MCF 10A (cell line): Measurements from ENCODE around the gene SLC19A3. TPM values are rescaled to one million over a fixed set of nuclear protein-coding genes. Genes with fewer than 3 reads are reported as not detected.

Experiments used
- BruUV-seq: library from RNA; stranded (reverse); fragments of 400-500 nt; replicated peaks from 2 replicates; lab custom pipeline; 2021; lab: Mats Ljungman, UMichigan
- CTCF ChIA-PET: fragments of 300-600 bp; sonication (Branson Sonifier 250); formaldehyde crosslinking; extraction: SDS; loops from one replicate; lab custom pipeline; 2021; ENCODE audit warnings: antibody characterized with exemption, inconsistent platforms; lab: Yijun Ruan, JAX
- POLR2A ChIA-PET: fragments of 300-600, 350-650 bp; sonication (Branson Sonifier 250); formaldehyde crosslinking; extraction: SDS; loops from one replicate; lab custom pipeline; 2020; ENCODE audit warnings: antibody characterized with exemption, inconsistent platforms; lab: Yijun Ruan, JAX
- DNase-seq: peaks from one replicate; pipeline ENCODE4 v3.0.0-alpha.2; 2018; ENCODE audit not compliant: unreplicated experiment
- H3K27ac Mint-ChIP-seq: one replicate; pipeline ENCODE4 v1.8.0; 2022; ENCODE audit warnings: mild to moderate bottlenecking, low read depth, mixed read lengths; ENCODE audit not compliant: unreplicated experiment
- H3K27me3 Mint-ChIP-seq: one replicate; pipeline ENCODE4 v1.8.0; 2022; ENCODE audit warnings: mixed read lengths; ENCODE audit not compliant: insufficient read depth, unreplicated experiment
- H3K36me3 Mint-ChIP-seq: one replicate; pipeline ENCODE4 v1.8.0; 2022; ENCODE audit warnings: mild to moderate bottlenecking, moderate library complexity, mixed read lengths; ENCODE audit not compliant: insufficient read depth, unreplicated experiment
- H3K4me1 Mint-ChIP-seq: one replicate; pipeline ENCODE4 v1.8.0; 2022; ENCODE audit warnings: mixed read lengths; ENCODE audit not compliant: insufficient read depth, unreplicated experiment
- H3K4me3 Mint-ChIP-seq: one replicate; pipeline ENCODE4 v1.8.0; 2022; ENCODE audit warnings: mild to moderate bottlenecking, moderate library complexity, mixed read lengths; ENCODE audit not compliant: unreplicated experiment
- H3K9me3 Mint-ChIP-seq: one replicate; pipeline ENCODE4 v1.8.0; 2022; ENCODE audit warnings: mixed read lengths; ENCODE audit not compliant: unreplicated experiment
- intact Hi-C: fragments of 100-400 bp; cut with micrococcal nuclease; formaldehyde crosslinking; loops from 2 replicates; pipeline ENCODE4 v1.14.1; 2022
- total RNA-seq: library from RNA; stranded (reverse); gene quantifications from 2 replicates; pipeline ENCODE4 v1.2.3, GENCODE V29; 2022
- TF ChIP-seq, protein P1 (sequence below): fragments of 200-600 bp; IDR thresholded peaks from one replicate; pipeline ENCODE4 v1.8.0; 2022; ENCODE audit warnings: antibody characterized with exemption, mild to moderate bottlenecking; ENCODE audit not compliant: unreplicated experiment

Gene SLC19A3
- total RNA-seq, 1 experiment from 2014 or later = not detected

DNA sequence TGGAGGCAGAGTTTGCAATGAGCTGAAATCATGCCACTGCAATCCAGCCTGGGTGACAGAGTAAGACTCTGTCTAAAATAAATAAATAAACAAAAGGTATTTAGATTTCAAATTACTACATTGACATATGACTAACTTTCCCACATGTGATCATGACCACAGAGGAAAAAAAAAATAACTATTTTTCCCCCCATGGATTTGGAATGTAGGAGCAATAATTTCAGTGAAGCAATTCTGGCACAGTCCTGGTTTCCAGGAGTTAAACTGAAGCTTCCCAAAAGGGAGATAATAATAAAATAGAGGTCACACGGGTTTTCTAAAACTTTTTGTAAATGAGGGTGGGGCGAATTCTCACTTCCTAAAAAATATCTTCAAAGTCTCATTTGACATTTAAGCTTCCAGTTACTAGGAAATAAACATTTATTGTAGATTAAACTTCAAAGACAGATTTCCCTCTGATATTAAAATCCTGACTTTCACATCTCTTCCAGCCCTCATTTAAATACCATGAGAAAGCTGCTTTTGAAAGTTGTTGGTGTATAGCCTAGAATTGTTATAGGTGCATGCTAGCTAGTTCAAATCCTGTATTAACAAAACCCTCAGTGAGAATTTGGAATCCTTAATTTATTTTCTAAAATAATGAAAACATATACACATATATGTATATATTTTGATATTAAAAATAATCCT lies 20.7 kb downstream of the SLC19A3 start:
- TF ChIP-seq, protein P1, sequence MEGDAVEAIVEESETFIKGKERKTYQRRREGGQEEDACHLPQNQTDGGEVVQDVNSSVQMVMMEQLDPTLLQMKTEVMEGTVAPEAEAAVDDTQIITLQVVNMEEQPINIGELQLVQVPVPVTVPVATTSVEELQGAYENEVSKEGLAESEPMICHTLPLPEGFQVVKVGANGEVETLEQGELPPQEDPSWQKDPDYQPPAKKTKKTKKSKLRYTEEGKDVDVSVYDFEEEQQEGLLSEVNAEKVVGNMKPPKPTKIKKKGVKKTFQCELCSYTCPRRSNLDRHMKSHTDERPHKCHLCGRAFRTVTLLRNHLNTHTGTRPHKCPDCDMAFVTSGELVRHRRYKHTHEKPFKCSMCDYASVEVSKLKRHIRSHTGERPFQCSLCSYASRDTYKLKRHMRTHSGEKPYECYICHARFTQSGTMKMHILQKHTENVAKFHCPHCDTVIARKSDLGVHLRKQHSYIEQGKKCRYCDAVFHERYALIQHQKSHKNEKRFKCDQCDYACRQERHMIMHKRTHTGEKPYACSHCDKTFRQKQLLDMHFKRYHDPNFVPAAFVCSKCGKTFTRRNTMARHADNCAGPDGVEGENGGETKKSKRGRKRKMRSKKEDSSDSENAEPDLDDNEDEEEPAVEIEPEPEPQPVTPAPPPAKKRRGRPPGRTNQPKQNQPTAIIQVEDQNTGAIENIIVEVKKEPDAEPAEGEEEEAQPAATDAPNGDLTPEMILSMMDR = no peak
- ChIA-PET POLR2A (interaction anchor here (0.6 to 0.7 kb wide), 3 partner anchors 128 to 224 kb away, joined by 3 read pairs; no protein-coding TSS in a partner anchor), CTCF (interaction anchor here (2.2 to 2.3 kb wide), 2 partner anchors 17 to 39 kb away, joined by 7 to 8 read pairs; no protein-coding TSS in a partner anchor)
- Mint-ChIP-seq H3K4me3 (no peak overlapping the region), H3K9me3 (no peaks in the 10 kb centered on the region), H3K27me3 (peaks cover 18% of the 10 kb centered on the region), H3K36me3 (no peaks in the 10 kb centered on the region), H3K27ac (no peak overlapping the region), H3K4me1 (no peaks in the 10 kb centered on the region)
- intact Hi-C loops = no loop called here
- BruUV-seq = no TSS peak
- DNase-seq = peak; percentile 35

DNA sequence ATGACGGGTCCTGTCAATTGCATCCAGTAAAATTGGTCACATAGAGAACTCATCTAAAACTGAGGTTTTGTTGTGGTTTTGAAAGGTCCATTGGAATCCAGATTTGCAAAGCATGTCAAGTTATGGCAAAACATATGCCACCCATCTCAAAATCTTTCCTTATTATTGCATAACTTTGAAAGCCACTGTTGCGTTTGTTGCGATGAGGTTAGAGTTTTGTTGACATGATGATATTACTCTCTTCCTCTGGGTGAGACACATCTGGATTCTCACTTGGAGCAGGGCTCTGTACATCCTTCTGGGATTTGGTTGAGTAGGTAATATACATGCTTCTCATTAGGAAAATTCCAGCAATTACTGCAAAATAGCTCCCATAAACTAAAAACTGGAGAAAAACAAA lies 30.6 kb downstream of the SLC19A3 start:
- Mint-ChIP-seq H3K4me3 (no peak overlapping the region), H3K9me3 (no peaks in the 10 kb centered on the region), H3K27ac (no peak overlapping the region), H3K4me1 (no peaks in the 10 kb centered on the region), H3K27me3 (peaks cover 24% of the 10 kb centered on the region), H3K36me3 (no peaks in the 10 kb centered on the region)
- POLR2A ChIA-PET = no interaction called here
- intact Hi-C loops = no loop called here
- TF ChIP-seq, protein P1 = no peak
- CTCF ChIA-PET = interaction anchor here (1.6 kb wide), 1 partner anchor 29 kb away, joined by 5 read pairs; no protein-coding TSS in a partner anchor
- BruUV-seq = no TSS peak
- no peak for DNase-seq

DNA sequence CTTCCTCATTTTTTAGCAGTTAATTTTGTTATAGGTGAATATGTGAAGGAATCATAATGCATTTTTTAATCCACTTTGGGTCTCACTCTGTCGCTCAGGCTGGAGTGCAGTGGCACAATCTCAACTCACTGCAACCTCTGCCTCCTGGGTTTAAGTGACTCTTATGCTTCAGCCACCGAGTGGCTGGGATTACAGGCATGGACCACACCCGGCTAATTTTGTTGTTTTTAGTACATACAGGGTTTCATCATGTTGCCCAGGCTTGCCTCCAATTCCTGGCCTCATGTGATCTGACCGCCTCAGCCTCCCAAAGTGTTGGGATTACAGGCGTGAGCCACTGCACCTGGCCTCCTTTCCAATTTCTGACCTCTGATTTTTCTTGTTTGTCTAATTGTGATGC lies 33.6 kb downstream of the SLC19A3 start:
- H3K4me1 Mint-ChIP-seq = no peaks in the 10 kb centered on the region
- peaks cover 9% of the 10 kb centered on the region for H3K27me3 Mint-ChIP-seq
- H3K4me3 Mint-ChIP-seq = no peak overlapping the region
- TF ChIP-seq, protein P1 = no peak
- H3K27ac Mint-ChIP-seq = no peak overlapping the region
- ChIA-PET CTCF (interaction anchor here (0.6 kb wide), 1 partner anchor 209 kb away, joined by 4 read pairs; no protein-coding TSS in a partner anchor), POLR2A (interaction anchor here (0.9 kb wide), 2 partner anchors 9 to 84 kb away, joined by 3 read pairs; no protein-coding TSS in a partner anchor)
- no peaks in the 10 kb centered on the region for H3K9me3 Mint-ChIP-seq
- no peaks in the 10 kb centered on the region for H3K36me3 Mint-ChIP-seq
- BruUV-seq = no TSS peak
- intact Hi-C loops = no loop called here
- DNase-seq = peak; percentile 26

DNA sequence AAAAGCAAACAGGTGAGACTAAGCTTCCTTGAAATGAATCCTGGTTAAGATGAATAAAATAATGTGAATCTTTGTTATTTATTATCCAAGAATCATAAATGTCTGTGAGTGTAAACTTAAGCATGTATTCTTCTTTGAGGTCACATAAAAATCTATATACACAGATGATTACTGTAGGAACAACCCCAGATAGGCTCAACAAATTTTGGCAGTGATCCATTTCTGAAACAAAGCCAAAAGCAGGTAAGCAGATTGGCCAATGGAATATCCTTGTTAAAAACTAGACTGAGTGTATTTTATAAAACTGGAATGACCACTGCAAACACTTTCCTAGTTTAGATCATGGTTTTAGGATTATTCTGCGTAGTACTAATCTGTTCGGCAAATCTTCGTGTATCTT lies 39.9 kb downstream of the SLC19A3 start:
- TF ChIP-seq, protein P1 = no peak
- Mint-ChIP-seq H3K9me3 (no peaks in the 10 kb centered on the region), H3K4me3 (no peak overlapping the region), H3K4me1 (no peaks in the 10 kb centered on the region), H3K27ac (no peak overlapping the region), H3K27me3 (no peaks in the 10 kb centered on the region), H3K36me3 (no peaks in the 10 kb centered on the region)
- ChIA-PET CTCF (no interaction called here), POLR2A (interaction anchor here (0.7 kb wide), 1 partner anchor 105 kb away, joined by 3 read pairs; no protein-coding TSS in a partner anchor)
- intact Hi-C loops = no loop called here
- no peak for DNase-seq
- no TSS peak for BruUV-seq
